Neural progenitor cell (in vitro differentiated cells): ENCODE results near the gene KRT78. TPM values are rescaled to one million over a fixed set of nuclear protein-coding genes. Genes with fewer than 3 reads are reported as not detected.

ENCODE experiments used
- DNase-seq: peaks from one replicate; pipeline ENCODE4 v3.0.0-alpha.2; 2016; ENCODE audit warnings: low spot score
- H2AFZ ChIP-seq: fragments of 200-600 bp; sonication (generic); replicated peaks from 2 replicates; pipeline ENCODE4 v1.6.1; 2016; ENCODE audit warnings: antibody characterized with exemption
- H3F3A ChIP-seq: fragments of 200-600 bp; sonication (generic); 2 replicates; pipeline ENCODE4 v1.6.1; 2016; ENCODE audit warnings: antibody characterized with exemption, low read depth
- H3K27ac ChIP-seq: fragments of 200-600 bp; sonication (generic); 2 replicates; pipeline ENCODE4 v1.5.1; 2016; ENCODE audit warnings: mild to moderate bottlenecking
- H3K27me3 ChIP-seq: fragments of 200-600 bp; sonication (generic); 2 replicates; pipeline ENCODE4 v1.6.1; 2016; ENCODE audit warnings: mild to moderate bottlenecking, moderate library complexity
- H3K36me3 ChIP-seq: fragments of 200-600 bp; sonication (generic); 2 replicates; pipeline ENCODE4 v1.5.1; 2016
- H3K4me1 ChIP-seq: fragments of 200-600 bp; sonication (generic); 2 replicates; pipeline ENCODE4 v1.6.1; 2016; ENCODE audit warnings: mixed run types
- H3K4me2 ChIP-seq: fragments of 200-600 bp; sonication (generic); 2 replicates; pipeline ENCODE4 v1.6.1; 2016
- H3K4me3 ChIP-seq: fragments of 200-600 bp; sonication (generic); 2 replicates; pipeline ENCODE4 v1.5.1; 2016
- H3K79me2 ChIP-seq: fragments of 200-600 bp; sonication (generic); 2 replicates; pipeline ENCODE4 v1.6.1; 2016; ENCODE audit warnings: low read depth
- H3K9ac ChIP-seq: fragments of 200-600 bp; sonication (generic); 2 replicates; pipeline ENCODE4 v1.6.1; 2016
- H3K9me3 ChIP-seq: fragments of 200-600 bp; sonication (generic); 2 replicates; pipeline ENCODE4 v1.5.1; 2016; ENCODE audit warnings: low read depth
- H4K20me1 ChIP-seq: fragments of 200-600 bp; sonication (generic); 2 replicates; pipeline ENCODE4 v1.6.1; 2016; ENCODE audit warnings: low read depth
- H3K27ac Mint-ChIP-seq: 3 replicates; pipeline ENCODE4 v1.8.0; 2021; ENCODE audit warnings: mixed read lengths
- H3K27me3 Mint-ChIP-seq: 2 replicates; pipeline ENCODE4 v1.8.0; 2022; ENCODE audit warnings: low read depth, mild to moderate bottlenecking, inconsistent platforms, moderate library complexity, mixed read lengths; ENCODE audit not compliant: insufficient read depth
- H3K36me3 Mint-ChIP-seq: 3 replicates; pipeline ENCODE4 v1.8.0; 2021; ENCODE audit warnings: mixed read lengths
- H3K4me1 Mint-ChIP-seq: 3 replicates; pipeline ENCODE4 v1.8.0; 2021; ENCODE audit warnings: mixed read lengths
- H3K4me3 Mint-ChIP-seq: 3 replicates; pipeline ENCODE4 v1.8.0; 2021; ENCODE audit warnings: mild to moderate bottlenecking, moderate library complexity, mixed read lengths
- H3K9me3 Mint-ChIP-seq: 3 replicates; pipeline ENCODE4 v1.8.0; 2020; ENCODE audit warnings: mixed read lengths
- CTCF ChIP-seq: fragments of 200-600 bp; sonication (generic); IDR thresholded peaks from 2 replicates; pipeline ENCODE4 v1.5.1; 2017; ENCODE audit warnings: antibody characterized with exemption, mild to moderate bottlenecking
- EZH2 ChIP-seq: fragments of 200-600 bp; sonication (generic); IDR thresholded peaks from 2 replicates; pipeline ENCODE4 v1.6.1; 2017; ENCODE audit warnings: antibody characterized with exemption, mild to moderate bottlenecking, moderate library complexity
- EZH2phosphoT487 ChIP-seq: fragments of 200-600 bp; sonication (generic); IDR thresholded peaks from 2 replicates; pipeline ENCODE4 v1.6.1; 2017; ENCODE audit warnings: antibody characterized with exemption
- total RNA-seq: library from RNA; depleted of rRNA; stranded (reverse); fragments of >200 nt; gene quantifications from 2 replicates; pipeline ENCODE4 v1.2.3, GENCODE V29; 2015; ENCODE audit warnings: low replicate concordance

The KRT78 gene
- total RNA-seq, 1 donor from 2014 or later = not detected

- H3F3A ChIP-seq = peaks cover 12% of the 10 kb centered on the region
- H4K20me1 ChIP-seq = no peaks in the 10 kb centered on the region
- H3K27me3 ChIP-seq = no peaks in the 10 kb centered on the region
- H2AFZ ChIP-seq = no peak overlapping the region
- Mint-ChIP-seq H3K4me3 (no peak overlapping the region), H3K27me3 (peaks cover 12% of the 10 kb centered on the region), H3K4me1 (peaks cover 22% of the 10 kb centered on the region), H3K9me3 (no peaks in the 10 kb centered on the region), H3K36me3 (no peaks in the 10 kb centered on the region), H3K27ac (no peak overlapping the region)
- H3K9me3 ChIP-seq = no peaks in the 10 kb centered on the region
- no peaks in the 10 kb centered on the region for H3K36me3 ChIP-seq
- no peak overlapping the region for H3K9ac ChIP-seq
- H3K79me2 ChIP-seq = no peaks in the 10 kb centered on the region
- H3K4me2 ChIP-seq = no peak overlapping the region
- TF ChIP-seq EZH2 (no peak), CTCF (no peak)
- no peak overlapping the region for H3K27ac ChIP-seq
- DNase-seq = no peak
- H3K4me1 ChIP-seq = peaks cover 37% of the 10 kb centered on the region
- H3K4me3 ChIP-seq = no peak overlapping the region
These were observed 32.9 kb downstream of the KRT78 start for GRCh38 chr12:52815676-52816588.

- H3K4me1 Mint-ChIP-seq = peaks cover 16% of the 10 kb centered on the region
- H4K20me1 ChIP-seq = no peaks in the 10 kb centered on the region
- TF ChIP-seq EZH2 (no peak), CTCF (no peak), EZH2phosphoT487 (no peak)
- H2AFZ ChIP-seq = no peak overlapping the region
- H3K9me3 ChIP-seq = no peaks in the 10 kb centered on the region
- H3K27ac Mint-ChIP-seq = no peak overlapping the region
- no peak overlapping the region for H3K4me2 ChIP-seq
- H3K4me3 ChIP-seq = no peak overlapping the region
- DNase-seq = no peak
- H3K36me3 Mint-ChIP-seq = no peaks in the 10 kb centered on the region
- no peak overlapping the region for H3K9ac ChIP-seq
- H3K27ac ChIP-seq = no peak overlapping the region
- no peak overlapping the region for H3K4me3 Mint-ChIP-seq
- H3K27me3 ChIP-seq = no peaks in the 10 kb centered on the region
- H3K9me3 Mint-ChIP-seq = no peaks in the 10 kb centered on the region
- H3K36me3 ChIP-seq = no peaks in the 10 kb centered on the region
- peaks cover 29% of the 10 kb centered on the region for H3K4me1 ChIP-seq
- H3K79me2 ChIP-seq = no peaks in the 10 kb centered on the region
- H3F3A ChIP-seq = peaks cover 12% of the 10 kb centered on the region
- H3K27me3 Mint-ChIP-seq = peaks cover 9% of the 10 kb centered on the region
These were observed 33.6 kb downstream of the KRT78 start for GRCh38 chr12:52815161-52815560.

- H3K9me3 Mint-ChIP-seq = no peaks in the 10 kb centered on the region
- no peaks in the 10 kb centered on the region for H3K9me3 ChIP-seq
- no peak overlapping the region for H3K9ac ChIP-seq
- H3K4me1 ChIP-seq = peaks cover 25% of the 10 kb centered on the region
- no peak overlapping the region for H2AFZ ChIP-seq
- no peak overlapping the region for H3K4me3 ChIP-seq
- peaks cover 12% of the 10 kb centered on the region for H3F3A ChIP-seq
- peaks cover 7% of the 10 kb centered on the region for H3K27me3 Mint-ChIP-seq
- H4K20me1 ChIP-seq = no peaks in the 10 kb centered on the region
- H3K4me2 ChIP-seq = no peak overlapping the region
- no peak overlapping the region for H3K4me3 Mint-ChIP-seq
- TF ChIP-seq CTCF (no peak), EZH2 (no peak), EZH2phosphoT487 (no peak)
- no peak overlapping the region for H3K27ac ChIP-seq
- DNase-seq = no peak
- no peaks in the 10 kb centered on the region for H3K36me3 Mint-ChIP-seq
- no peak overlapping the region for H3K27ac Mint-ChIP-seq
- no peaks in the 10 kb centered on the region for H3K27me3 ChIP-seq
- peaks cover 14% of the 10 kb centered on the region for H3K4me1 Mint-ChIP-seq
- no peaks in the 10 kb centered on the region for H3K36me3 ChIP-seq
- H3K79me2 ChIP-seq = no peaks in the 10 kb centered on the region
These were observed 34.1 kb downstream of the KRT78 start for GRCh38 chr12:52814710-52815155.
